K562 (cell line): ENCODE data around the gene MYB.

Source experiments
- CEBPZ ChIP-seq: fragments of 150-350 bp; IDR thresholded peaks from 2 replicates; pipeline ENCODE4 v1.6.1; 2014; ENCODE audit warnings: low read depth, mild to moderate bottlenecking, low read length, borderline replicate concordance
- CTCF ChIP-seq, 3 experiments: IDR thresholded peaks in 2 of 3; conservative IDR thresholded peaks in 1 of 3; 2 replicates each; pipeline ENCODE4 v1.5.1; 2011 to 2012; ENCODE audit warnings: low read length in 3 of 3, mild to moderate bottlenecking in 3 of 3, control low read depth in 2 of 3, improper control_type of control experiment in 1 of 3, inconsistent platforms in 1 of 3, low read depth in 1 of 3, mixed read lengths in 1 of 3, moderate library complexity in 1 of 3; ENCODE audit not compliant: insufficient read depth in 2 of 3
- E2F4 ChIP-seq: sonication (generic); formaldehyde crosslinking; IDR thresholded peaks from 2 replicates; pipeline ENCODE4 v1.8.0; 2022; ENCODE audit warnings: mild to moderate bottlenecking, low read depth, missing genetic modification reagents
- FIP1L1 ChIP-seq: fragments of 200-400 bp; formaldehyde crosslinking; IDR thresholded peaks from 2 replicates; pipeline ENCODE4 v1.6.1; 2018; ENCODE audit warnings: mild to moderate bottlenecking, low read depth, low read length; ENCODE audit not compliant: poor library complexity, severe bottlenecking
- GTF2F1 ChIP-seq: IDR thresholded peaks from 2 replicates; pipeline ENCODE4 v1.6.1; 2011; ENCODE audit warnings: low read depth, low read length, improper control_type of control experiment
- HNRNPH1 ChIP-seq: fragments of 200-400 bp; formaldehyde crosslinking; optimal IDR thresholded peaks from 2 replicates; pipeline ENCODE3; 2017; ENCODE audit warnings: low read depth, mild to moderate bottlenecking, low read length, moderate library complexity
- ILF3 ChIP-seq: fragments of 450-650 bp; IDR thresholded peaks from 2 replicates; pipeline ENCODE4 v1.6.1; 2018; ENCODE audit warnings: antibody characterized with exemption, mild to moderate bottlenecking, moderate library complexity, borderline replicate concordance
- IRF2 ChIP-seq: sonication (generic); formaldehyde crosslinking; IDR thresholded peaks from 2 replicates; pipeline ENCODE4 v1.8.1; 2022; ENCODE audit warnings: mild to moderate bottlenecking, missing genetic modification reagents
- LEF1 ChIP-seq: fragments of 450-650 bp; IDR thresholded peaks from 2 replicates; pipeline ENCODE4 v1.6.1; 2016; ENCODE audit warnings: mild to moderate bottlenecking
- MAZ ChIP-seq, 2 experiments: fragments of 450-650 bp in 1 of 2; sonication (generic) in 1 of 2; formaldehyde crosslinking; IDR thresholded peaks in 1 of 2; conservative IDR thresholded peaks in 1 of 2; 2 replicates each; pipeline versions ENCODE4 v1.4.0 to v1.5.0; 2020; ENCODE audit warnings: mild to moderate bottlenecking in 1 of 2, missing genetic modification reagents in 1 of 2
- POLR2A ChIP-seq: fragments of 450-650 bp; conservative IDR thresholded peaks from 2 replicates; pipeline ENCODE4 v1.6.1; 2016
- RFX1 ChIP-seq: fragments of 450-650 bp; IDR thresholded peaks from 2 replicates; pipeline ENCODE4 v1.6.1; 2016; ENCODE audit warnings: mild to moderate bottlenecking, moderate library complexity
- TEAD4 ChIP-seq, 2 experiments: sonication (generic) in 1 of 2; formaldehyde crosslinking in 1 of 2; IDR thresholded peaks; 2 replicates each; pipeline versions ENCODE4 v1.6.1 to v1.8.0; 2012 to 2022; ENCODE audit warnings: borderline replicate concordance in 1 of 2, inconsistent platforms in 1 of 2, low read length in 1 of 2, mild to moderate bottlenecking in 1 of 2, missing genetic modification reagents in 1 of 2

GRCh38 chr6:135243871-135244796 is 63.0 kb downstream of the MYB start:
- TF ChIP-seq RFX1 (no peak), FIP1L1 (no peak), ILF3 (no peak), LEF1 (no peak), E2F4 (no peak), MAZ (CRISPR knock-in tag; conservative IDR thresholded peaks at IDR 0.05 in 1 of 2, IDR thresholded peaks at IDR 0.05 in 1 of 2) (no peak), HNRNPH1 (no peak), CEBPZ (no peak), TEAD4 (IDR thresholded peaks at IDR 0.05; ENCODE audit: low read length) (no peak), TEAD4 (CRISPR knock-in tag; IDR thresholded peaks at IDR 0.05; ENCODE audit: borderline replicate concordance) (no peak), IRF2 (CRISPR knock-in tag) (no peak), GTF2F1 (no peak), POLR2A (no peak), CTCF (IDR thresholded peaks at IDR 0.05 in 2 of 3, conservative IDR thresholded peaks at IDR 0.05 in 1 of 3; ENCODE audit: insufficient read depth in 2 of 3, low read depth in 1 of 3, low read length in 3 of 3) (no peak)
